K562 (cell line): ENCODE measurements around the gene TTC39A. TPM values are rescaled to one million over a fixed set of nuclear protein-coding genes. Genes with fewer than 3 reads are reported as not detected.
A peak's percentile ranks its signal among the peaks of the same experiment; 100 is the strongest.

Experiments used
- ATF6 ChIP-seq: sonication (generic); formaldehyde crosslinking; IDR thresholded peaks from 2 replicates; pipeline ENCODE4 v1.4.0; 2020; ENCODE audit warnings: mild to moderate bottlenecking, missing genetic modification reagents
- CCNT2 ChIP-seq: IDR thresholded peaks from 2 replicates; pipeline ENCODE4 v1.6.1; 2011; ENCODE audit warnings: borderline replicate concordance, low read depth, mild to moderate bottlenecking, moderate library complexity, mixed read lengths, low read length; ENCODE audit not compliant: insufficient read length; ENCODE audit errors: extremely low read depth
- CEBPG ChIP-seq, 3 experiments: fragments of 200-800 bp in 1 of 3; sonication (Bioruptor generic) in 1 of 3; sonication (generic) in 1 of 3; formaldehyde crosslinking in 1 of 3; IDR thresholded peaks in 2 of 3; conservative IDR thresholded peaks in 1 of 3; 2 replicates each; pipeline versions ENCODE4 v1.6.1 to v1.8.0; 2016 to 2022; ENCODE audit warnings: missing compliant biosample characterization in 2 of 3, missing genetic modification characterization in 2 of 3, mild to moderate bottlenecking in 1 of 3, missing genetic modification reagents in 1 of 3
- ETS1 ChIP-seq: conservative IDR thresholded peaks from 2 replicates; pipeline ENCODE4 v1.6.1; 2011; ENCODE audit warnings: low read depth, mild to moderate bottlenecking, low read length; ENCODE audit not compliant: control insufficient read depth
- FOXM1 ChIP-seq, 2 experiments: fragments of 450-650 bp in 1 of 2; sonication (generic) in 1 of 2; formaldehyde crosslinking in 1 of 2; IDR thresholded peaks; 2 replicates each; pipeline versions ENCODE4 v1.6.1 to v1.9.0; 2017 to 2022; ENCODE audit warnings: low read depth in 2 of 2, mild to moderate bottlenecking in 2 of 2, missing genetic modification reagents in 1 of 2, moderate library complexity in 1 of 2
- GTF2F1 ChIP-seq: IDR thresholded peaks from 2 replicates; pipeline ENCODE4 v1.6.1; 2011; ENCODE audit warnings: low read depth, low read length, improper control_type of control experiment
- MAZ ChIP-seq, 2 experiments: fragments of 450-650 bp in 1 of 2; sonication (generic) in 1 of 2; formaldehyde crosslinking; IDR thresholded peaks in 1 of 2; conservative IDR thresholded peaks in 1 of 2; 2 replicates each; pipeline versions ENCODE4 v1.4.0 to v1.5.0; 2020; ENCODE audit warnings: mild to moderate bottlenecking in 1 of 2, missing genetic modification reagents in 1 of 2
- MBD2 ChIP-seq: sonication (generic); IDR thresholded peaks from 2 replicates; pipeline ENCODE4 v1.6.1; 2016; ENCODE audit warnings: low read depth, borderline replicate concordance
- NCOA6 ChIP-seq: fragments of 450-650 bp; IDR thresholded peaks from 2 replicates; pipeline ENCODE4 v1.6.1; 2017; ENCODE audit warnings: mild to moderate bottlenecking
- NFE2L1 ChIP-seq: fragments of 450-650 bp; IDR thresholded peaks from 2 replicates; pipeline ENCODE4 v1.6.1; 2016; ENCODE audit warnings: missing genetic modification characterization, low read depth, mild to moderate bottlenecking, missing compliant biosample characterization, moderate library complexity, borderline replicate concordance
- NONO ChIP-seq, 2 experiments: fragments of 200-400 bp in 1 of 2; fragments of 450-650 bp in 1 of 2; formaldehyde crosslinking in 1 of 2; IDR thresholded peaks; 2 replicates each; pipeline ENCODE4 v1.6.1; 2017; ENCODE audit warnings: low read depth in 2 of 2, mild to moderate bottlenecking in 2 of 2, moderate library complexity in 2 of 2, low read length in 1 of 2
- RAD21 ChIP-seq, 2 experiments: fragments of 250-450 bp in 1 of 2; fragments of 450-650 bp in 1 of 2; sonication (Bioruptor Pico) in 1 of 2; formaldehyde crosslinking in 1 of 2; IDR thresholded peaks in 1 of 2; conservative IDR thresholded peaks in 1 of 2; 2 replicates each; pipeline versions ENCODE4 v1.4.0 to v1.8.0; 2020 to 2022; ENCODE audit warnings: mild to moderate bottlenecking in 2 of 2, moderate library complexity in 1 of 2
- RB1 ChIP-seq: fragments of 450-650 bp; IDR thresholded peaks from 2 replicates; pipeline ENCODE4 v1.6.1; 2017; ENCODE audit warnings: low read depth, mild to moderate bottlenecking
- SMAD4 ChIP-seq: fragments of 250-450 bp; sonication (Bioruptor Pico); conservative IDR thresholded peaks from 2 replicates; pipeline ENCODE4 v1.8.0; 2021; ENCODE audit warnings: inconsistent platforms, mild to moderate bottlenecking, moderate library complexity
- SMARCA4 ChIP-seq: fragments of 450-650 bp; IDR thresholded peaks from 2 replicates; pipeline ENCODE4 v1.6.1; 2016
- SMC3 ChIP-seq: conservative IDR thresholded peaks from 2 replicates; pipeline ENCODE4 v1.6.1; 2011; ENCODE audit warnings: low read depth, low read length, improper control_type of control experiment; ENCODE audit not compliant: insufficient read depth
- ZBTB7A ChIP-seq: IDR thresholded peaks from 2 replicates; pipeline ENCODE4 v1.6.1; 2011; ENCODE audit warnings: low read depth, mild to moderate bottlenecking, low read length, moderate library complexity, borderline replicate concordance; ENCODE audit not compliant: control insufficient read depth
- ZZZ3 ChIP-seq: fragments of 450-650 bp; IDR thresholded peaks from 2 replicates; pipeline ENCODE4 v1.6.1; 2016; ENCODE audit warnings: antibody characterized with exemption, mild to moderate bottlenecking, moderate library complexity
- polyA plus RNA-seq, 8 experiments: library from polyadenylated mRNA; depleted of rRNA in 4 of 8; stranded (reverse) in 5 of 8; unstranded in 3 of 8; fragments of >200 nt; fragmentation: Nextera tagmentation in 2 of 8; fragmentation: Illumina TruSeq in 1 of 8; extraction: Ambion mirVana in 2 of 8; extraction: Trizol in 1 of 8; gene quantifications; 2 replicates each; pipeline versions ENCODE4 v1.2.1 to v1.2.3, GENCODE V29; 2011 to 2014; ENCODE audit warnings: inconsistent platforms in 1 of 8, missing spikeins in 1 of 8
- total RNA-seq, 7 experiments: library from RNA; depleted of rRNA in 6 of 7; stranded (reverse); fragments of >200 nt in 6 of 7; fragmentation: Illumina TruSeq in 2 of 7; extraction: Trizol in 2 of 7; gene quantifications; 2 replicates each; pipeline versions ENCODE4 v1.2.1 to v1.2.3, GENCODE V29; 2011 to 2021; ENCODE audit warnings: low replicate concordance in 1 of 7
- TF ChIP-seq, protein P1 (sequence below), 3 experiments: IDR thresholded peaks in 2 of 3; conservative IDR thresholded peaks in 1 of 3; 2 replicates each; pipeline ENCODE4 v1.5.1; 2011 to 2012; ENCODE audit warnings: low read length in 3 of 3, mild to moderate bottlenecking in 3 of 3, control low read depth in 2 of 3, improper control_type of control experiment in 1 of 3, inconsistent platforms in 1 of 3, low read depth in 1 of 3, mixed read lengths in 1 of 3, moderate library complexity in 1 of 3; ENCODE audit not compliant: insufficient read depth in 2 of 3

TTC39A gene
- total and polyA plus RNA-seq, 9 of the 15 experiments (the other 6 are each of a cell fraction or from before 2014, with no cell fraction given) = 0.18 to 0.82 (median 0.35) TPM

- 0 out of 2 replicates have a peak, but pooled peaks have one; percentile 24 for TF ChIP-seq SMAD4 (CRISPR knock-in tag)
- no peak for TF ChIP-seq FOXM1 (IDR thresholded peaks at IDR 0.05; ENCODE audit: low read depth)
- TF ChIP-seq FOXM1 (CRISPR knock-in tag; IDR thresholded peaks at IDR 0.05; ENCODE audit: low read depth) = no peak
- peak; percentile 60 for TF ChIP-seq CCNT2
- no peak for TF ChIP-seq NFE2L1 (tag)
- peak; percentile 32; the same call in 1 of the 2 replicates for TF ChIP-seq ZBTB7A
- TF ChIP-seq ATF6 (CRISPR knock-in tag) = no peak
- TF ChIP-seq ETS1 = 0 out of 2 replicates have a peak, but pooled peaks have one; percentile 34
- TF ChIP-seq NONO (IDR thresholded peaks at IDR 0.05; ENCODE audit: low read depth in 2 of 2, low read length in 1 of 2) = 0 out of 4 replicates have a peak, but pooled peaks of 1 of the 2 experiments have one; percentile 30
- peak in 1 of 2 experiments; percentile 36; a peak in 3 of 4 replicates for TF ChIP-seq RAD21 (CRISPR knock-in tag; conservative IDR thresholded peaks at IDR 0.05 in 1 of 2, IDR thresholded peaks at IDR 0.05 in 1 of 2)
- TF ChIP-seq MAZ (CRISPR knock-in tag; conservative IDR thresholded peaks at IDR 0.05 in 1 of 2, IDR thresholded peaks at IDR 0.05 in 1 of 2) = 0 out of 4 replicates have a peak, but pooled peaks of 1 of the 2 experiments have one; percentile 56
- peak; percentile 9; the same call in 1 of the 2 replicates for TF ChIP-seq NCOA6
- 0 out of 2 replicates have a peak, but pooled peaks have one; percentile 3 for TF ChIP-seq SMC3
- no peak for TF ChIP-seq CEBPG (CRISPR knock-in tag; IDR thresholded peaks at IDR 0.05)
- peak in 1 of 2 experiments; percentile 19; a peak in 1 of 4 replicates for TF ChIP-seq CEBPG (tag; conservative IDR thresholded peaks at IDR 0.05 in 1 of 2, IDR thresholded peaks at IDR 0.05 in 1 of 2)
- peak; percentile 46; the same call in 1 of the 2 replicates for TF ChIP-seq RB1
- TF ChIP-seq ZZZ3 = no peak
- TF ChIP-seq GTF2F1 = no peak
- TF ChIP-seq SMARCA4 = no peak
- 0 out of 2 replicates have a peak, but pooled peaks have one; percentile 12 for TF ChIP-seq MBD2
- TF ChIP-seq, protein P1, sequence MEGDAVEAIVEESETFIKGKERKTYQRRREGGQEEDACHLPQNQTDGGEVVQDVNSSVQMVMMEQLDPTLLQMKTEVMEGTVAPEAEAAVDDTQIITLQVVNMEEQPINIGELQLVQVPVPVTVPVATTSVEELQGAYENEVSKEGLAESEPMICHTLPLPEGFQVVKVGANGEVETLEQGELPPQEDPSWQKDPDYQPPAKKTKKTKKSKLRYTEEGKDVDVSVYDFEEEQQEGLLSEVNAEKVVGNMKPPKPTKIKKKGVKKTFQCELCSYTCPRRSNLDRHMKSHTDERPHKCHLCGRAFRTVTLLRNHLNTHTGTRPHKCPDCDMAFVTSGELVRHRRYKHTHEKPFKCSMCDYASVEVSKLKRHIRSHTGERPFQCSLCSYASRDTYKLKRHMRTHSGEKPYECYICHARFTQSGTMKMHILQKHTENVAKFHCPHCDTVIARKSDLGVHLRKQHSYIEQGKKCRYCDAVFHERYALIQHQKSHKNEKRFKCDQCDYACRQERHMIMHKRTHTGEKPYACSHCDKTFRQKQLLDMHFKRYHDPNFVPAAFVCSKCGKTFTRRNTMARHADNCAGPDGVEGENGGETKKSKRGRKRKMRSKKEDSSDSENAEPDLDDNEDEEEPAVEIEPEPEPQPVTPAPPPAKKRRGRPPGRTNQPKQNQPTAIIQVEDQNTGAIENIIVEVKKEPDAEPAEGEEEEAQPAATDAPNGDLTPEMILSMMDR (IDR thresholded peaks at IDR 0.05 in 2 of 3, conservative IDR thresholded peaks at IDR 0.05 in 1 of 3; ENCODE audit: insufficient read depth in 2 of 3, low read depth in 1 of 3, low read length in 3 of 3) = peak in 2 of 3 experiments; percentile 32 to 50; a peak in 2 of 6 replicates
Measured at GRCh38 chr1:51344602-51345299, 14.4 kb upstream of the TTC39A start (continued).
